IMR-90 (cell line): ENCODE measurements around the gene MAGEB17. TPM values are rescaled to one million over a fixed set of nuclear protein-coding genes. Genes with fewer than 3 reads are reported as not detected.

Experiments used
- ATAC-seq: fragments of 200-7000 bp; cut with Tn5 transposase; 2 replicates; pipeline ENCODE4 v1.9.1; 2020; ENCODE audit warnings: low read depth, mild to moderate bottlenecking, moderate library complexity
- BruUV-seq: library from RNA; stranded (reverse); fragments of 400-500 nt; replicated peaks from 2 replicates; lab custom pipeline; 2021; lab: Mats Ljungman, UMichigan
- CTCF ChIA-PET: fragments of 300-600 bp; formaldehyde crosslinking; extraction: SDS; loops from one replicate; lab custom pipeline; 2021; ENCODE audit warnings: antibody characterized with exemption; lab: Yijun Ruan, JAX
- POLR2A ChIA-PET: fragments of 300-600 bp; sonication (Branson Sonifier 250); formaldehyde crosslinking; loops from one replicate; lab custom pipeline; 2022; ENCODE audit warnings: antibody characterized with exemption; ENCODE audit not compliant: unreplicated experiment; lab: Charles Lee
- DNase-seq: peaks from one replicate; pipeline ENCODE4 v3.0.0; 2013
- H2AFZ ChIP-seq: replicated peaks from 2 replicates; pipeline ENCODE3; 2013; ENCODE audit warnings: low read length, mild to moderate bottlenecking; ENCODE audit not compliant: poor library complexity
- H2AK5ac ChIP-seq: 2 replicates; pipeline ENCODE4 v1.6.1; 2013; ENCODE audit warnings: low read depth, low read length, inconsistent platforms
- H2AK9ac ChIP-seq: replicated peaks from 2 replicates; pipeline ENCODE3; 2013; ENCODE audit warnings: mild to moderate bottlenecking, low read depth, low read length, moderate library complexity; ENCODE audit not compliant: poor library complexity
- H2BK120ac ChIP-seq: 2 replicates; pipeline ENCODE4 v1.6.1; 2013; ENCODE audit warnings: low read depth, low read length, inconsistent platforms
- H2BK15ac ChIP-seq: 3 replicates; pipeline ENCODE4 v1.6.1; 2013; ENCODE audit warnings: low read depth, low read length, inconsistent platforms
- H2BK20ac ChIP-seq: 2 replicates; pipeline ENCODE4 v1.6.1; 2013; ENCODE audit warnings: low read depth, mild to moderate bottlenecking, inconsistent platforms, low read length, moderate library complexity
- H2BK5ac ChIP-seq: 2 replicates; pipeline ENCODE4 v1.6.1; 2013; ENCODE audit warnings: mild to moderate bottlenecking, low read depth, low read length, inconsistent platforms; ENCODE audit not compliant: poor library complexity, severe bottlenecking
- H3K14ac ChIP-seq: replicated peaks from 2 replicates; pipeline ENCODE4 v1.6.1; 2013; ENCODE audit warnings: low read depth, low read length, inconsistent platforms
- H3K18ac ChIP-seq: 2 replicates; pipeline ENCODE4 v1.6.1; 2013; ENCODE audit warnings: low read depth, low read length, control low read depth
- H3K23ac ChIP-seq: 2 replicates; pipeline ENCODE4 v1.6.1; 2013; ENCODE audit warnings: low read depth, low read length, inconsistent platforms
- H3K27ac ChIP-seq: 2 replicates; pipeline ENCODE4 v1.5.1; 2013; ENCODE audit warnings: mild to moderate bottlenecking, control low read depth, low read length; ENCODE audit not compliant: insufficient read depth
- H3K27me3 ChIP-seq: 2 replicates; pipeline ENCODE4 v1.6.1; 2013; ENCODE audit warnings: low read length; ENCODE audit not compliant: control insufficient read depth, insufficient read depth
- H3K36me3 ChIP-seq: 2 replicates; pipeline ENCODE4 v1.6.1; 2013; ENCODE audit warnings: low read length, mixed read lengths; ENCODE audit not compliant: control insufficient read depth, insufficient read depth
- H3K4ac ChIP-seq: 2 replicates; pipeline ENCODE4 v1.6.1; 2013; ENCODE audit warnings: low read depth, low read length, inconsistent platforms
- H3K4me1 ChIP-seq: 2 replicates; pipeline ENCODE4 v1.6.1; 2013; ENCODE audit warnings: low read length, mixed read lengths; ENCODE audit not compliant: control insufficient read depth, insufficient read depth
- H3K4me2 ChIP-seq: 2 replicates; pipeline ENCODE4 v1.6.1; 2013; ENCODE audit warnings: low read depth, mild to moderate bottlenecking, control low read depth, low read length, moderate library complexity
- H3K4me3 ChIP-seq: 2 replicates; pipeline ENCODE4 v1.5.1; 2013; ENCODE audit warnings: low read depth, mild to moderate bottlenecking, control low read depth, low read length, moderate library complexity; ENCODE audit not compliant: insufficient read depth
- H3K56ac ChIP-seq: 2 replicates; pipeline ENCODE4 v1.6.1; 2013; ENCODE audit warnings: low read length, inconsistent platforms; ENCODE audit not compliant: insufficient read depth; ENCODE audit errors: extremely low read depth
- H3K79me1 ChIP-seq, 2 experiments: 2 replicates each; pipeline ENCODE4 v1.6.1; 2013; ENCODE audit warnings: low read length in 2 of 2, inconsistent platforms in 1 of 2, low read depth in 1 of 2
- H3K9ac ChIP-seq: 2 replicates; pipeline ENCODE4 v1.6.1; 2013; ENCODE audit warnings: low read depth, low read length, control low read depth
- H3K9me1 ChIP-seq: 2 replicates; pipeline ENCODE4 v1.6.1; 2013; ENCODE audit warnings: low read length, inconsistent platforms; ENCODE audit not compliant: insufficient read depth
- H3K9me3 ChIP-seq: 2 replicates; pipeline ENCODE4 v1.6.1; 2013; ENCODE audit warnings: low read length; ENCODE audit not compliant: control insufficient read depth, insufficient read depth
- H4K20me1 ChIP-seq: 2 replicates; pipeline ENCODE4 v1.6.1; 2013; ENCODE audit warnings: low read length, inconsistent platforms; ENCODE audit not compliant: insufficient read depth
- H4K5ac ChIP-seq: 2 replicates; pipeline ENCODE4 v1.6.1; 2013; ENCODE audit warnings: mild to moderate bottlenecking, low read depth, low read length, control low read depth
- H4K8ac ChIP-seq, 2 experiments: 2 replicates each; pipeline ENCODE4 v1.6.1; 2013; ENCODE audit warnings: low read depth in 2 of 2, low read length in 2 of 2, control low read depth in 1 of 2, inconsistent platforms in 1 of 2
- H4K91ac ChIP-seq: 2 replicates; pipeline ENCODE4 v1.6.1; 2013; ENCODE audit warnings: low read depth, low read length, inconsistent platforms; ENCODE audit not compliant: insufficient read depth
- MXI1 ChIP-seq: IDR thresholded peaks from 2 replicates; pipeline ENCODE4 v1.6.1; 2012; ENCODE audit warnings: low read depth, mild to moderate bottlenecking, low read length, moderate library complexity, borderline replicate concordance
- RFX5 ChIP-seq: IDR thresholded peaks from 2 replicates; pipeline ENCODE4 v1.8.0; 2012; ENCODE audit warnings: low read depth, mild to moderate bottlenecking, low read length, moderate library complexity
- SMC3 ChIP-seq: fragments of 150-350 bp; IDR thresholded peaks from 2 replicates; pipeline ENCODE4 v1.6.1; 2016; ENCODE audit warnings: low read depth, mild to moderate bottlenecking, antibody characterized with exemption, low read length, moderate library complexity
- WGBS, 2 experiments: methylation state at CpG; one replicate each; pipeline versions ENCODE4 v1.1.5 to v1.1.7; 2013; ENCODE audit warnings: missing lambda C conversion rate in 2 of 2; ENCODE audit not compliant: insufficient read length in 1 of 2; ENCODE audit errors: extremely low coverage in 2 of 2; 5-methylcytosine and 5-hydroxymethylcytosine counted together
- dilution Hi-C: fragments of 300-500 bp; cut with HindIII; formaldehyde crosslinking; loops from one replicate; pipeline ENCODE4 v1.14.3; 2018; ENCODE audit warnings: low sequenced_read_pairs; ENCODE audit not compliant: unreplicated experiment
- in situ Hi-C: fragments of 300-500 bp; cut with MboI; formaldehyde crosslinking; loops from 3 replicates; pipeline ENCODE4 v1.14.3; 2019; ENCODE audit warnings: low sequenced_read_pairs, inconsistent platforms, mixed read lengths
- intact Hi-C: fragments of 100-400 bp; cut with micrococcal nuclease; formaldehyde crosslinking; loops from 2 replicates; pipeline ENCODE4 v1.10.0; 2022
- polyA plus RNA-seq, 3 experiments: library from polyadenylated mRNA; depleted of rRNA; stranded (reverse); fragments of >200 nt; gene quantifications; 2 replicates each; pipeline ENCODE4 v1.2.3, GENCODE V29; 2012; ENCODE audit warnings: low replicate concordance in 1 of 3
- total RNA-seq: library from RNA; depleted of rRNA; stranded (reverse); fragments of >200 nt; gene quantifications from 2 replicates; pipeline ENCODE4 v1.2.3, GENCODE V29; 2012

The MAGEB17 gene
- total and polyA plus RNA-seq, 2 of the 4 experiments (the other 2 are of a cell fraction) = under 0.01 to 0.34 TPM

DNA sequence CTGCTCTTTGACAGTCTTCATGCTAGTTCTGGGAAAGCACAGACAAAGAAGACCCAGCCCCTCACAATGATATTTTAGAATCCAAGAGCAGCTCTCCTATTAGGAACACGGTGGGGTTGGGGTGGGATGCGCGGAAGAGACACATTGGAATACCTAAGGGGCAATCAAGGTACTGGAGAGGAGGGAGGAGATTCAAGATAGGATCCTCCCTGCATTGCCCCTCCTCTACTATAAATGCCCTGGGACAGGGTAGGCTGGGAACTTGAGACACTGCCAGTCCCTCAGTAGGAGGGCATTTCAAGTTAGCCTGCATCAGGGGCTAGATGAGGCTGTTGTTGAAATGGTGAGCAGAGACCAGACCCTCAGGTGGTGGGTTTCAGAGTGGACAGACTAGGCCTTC, 5.1 kb downstream of the MAGEB17 start:
- in situ Hi-C loops = no loop called here

More for the DNA sequence above, 5.1 kb downstream of the MAGEB17 start:
- POLR2A ChIA-PET = no interaction called here
- Histone ChIP-seq H2BK5ac (no peak overlapping the region), H3K9ac (no peak overlapping the region), H3K14ac (no peak overlapping the region), H3K56ac (no peak overlapping the region), H2BK120ac (no peak overlapping the region), H4K91ac (no peak overlapping the region), H3K9me3 (peaks cover 3% of the 10 kb centered on the region; the same call in 1 of the 2 replicates), H3K4ac (no peak overlapping the region), H3K4me2 (no peak overlapping the region), H3K27me3 (no peaks in the 10 kb centered on the region), H4K20me1 (no peaks in the 10 kb centered on the region), H2AK5ac (no peak overlapping the region), H3K4me3 (no peak overlapping the region), H3K4me1 (no peaks in the 10 kb centered on the region), H3K36me3 (no peaks in the 10 kb centered on the region), H2BK20ac (no peak overlapping the region), H3K23ac (no peak overlapping the region), H4K8ac (no peak overlapping the region), H4K5ac (no peak overlapping the region), H3K79me1 (no peaks in the 10 kb centered on the region), H2AK9ac (no peak overlapping the region), H3K18ac (no peak overlapping the region), H3K27ac (no peak overlapping the region), H2BK15ac (no peak overlapping the region), H2AFZ (no peak overlapping the region), H3K9me1 (no peaks in the 10 kb centered on the region)
- dilution Hi-C loops (no loop called here), intact Hi-C loops (no loop called here)
- TF ChIP-seq SMC3 = no peak
- no peak for TF ChIP-seq RFX5
- TF ChIP-seq MXI1 = no peak
- WGBS, 2 experiments = no CpG with 5 or more reads among the region's 3 CpGs
- ATAC-seq (no peak), DNase-seq (no peak)
- CTCF ChIA-PET = no interaction called here
- no TSS peak for BruUV-seq
